Measurements from ENCODE around the gene CREB3L4.

Gene CREB3L4

GRCh38 chr1:153967107-153967999, at the start of gene CREB3L4 (continued):
- TF ChIP-seq ZBTB17 (tag by site-specific recombination; IDR thresholded peaks at IDR 0.05) (peak; percentile 99), ZBTB6 (tag by site-specific recombination; IDR thresholded peaks at IDR 0.05) (peak; percentile 75), ZNF548 (tag by site-specific recombination; IDR thresholded peaks at IDR 0.05) (no peak), CTCF (tag by site-specific recombination; IDR thresholded peaks at IDR 0.05) (peak; percentile 97), AEBP2 (tag by site-specific recombination; IDR thresholded peaks at IDR 0.05; ENCODE audit: borderline replicate concordance) (no peak), ZNF18 (tag by site-specific recombination; IDR thresholded peaks at IDR 0.05) (peak; percentile 11), ZNF580 (tag by site-specific recombination; IDR thresholded peaks at IDR 0.05) (peak; percentile 38; the same call in 1 of the 2 replicates), ZNF148 (tag by site-specific recombination; IDR thresholded peaks at IDR 0.05; ENCODE audit: borderline replicate concordance) (no peak), GLIS1 (tag by site-specific recombination; IDR thresholded peaks at IDR 0.05) (peak; percentile 83), ZNF701 (tag by site-specific recombination; IDR thresholded peaks at IDR 0.05) (no peak), SP3 (tag by site-specific recombination; IDR thresholded peaks at IDR 0.05) (peak; percentile 77), ZNF335 (tag by site-specific recombination; conservative IDR thresholded peaks at IDR 0.05) (peak; percentile 99), ZNF24 (tag by site-specific recombination; IDR thresholded peaks at IDR 0.05) (peak; percentile 87), ZBTB48 (tag by site-specific recombination; IDR thresholded peaks at IDR 0.05) (peak; percentile 69; the same call in 1 of the 2 replicates), ZXDB (tag by site-specific recombination; IDR thresholded peaks at IDR 0.05) (peak; percentile 97), ZNF324 (tag by site-specific recombination; IDR thresholded peaks at IDR 0.05) (peak; percentile 73; the same call in 1 of the 2 replicates), ZSCAN23 (tag by site-specific recombination; IDR thresholded peaks at IDR 0.05) (0 out of 2 replicates have a peak, but pooled peaks have one; percentile 33), ZNF146 (tag by site-specific recombination; IDR thresholded peaks at IDR 0.05) (0 out of 2 replicates have a peak, but pooled peaks have one; percentile 14), OVOL3 (tag by site-specific recombination; IDR thresholded peaks at IDR 0.05) (no peak), BCL11B (tag by site-specific recombination; IDR thresholded peaks at IDR 0.05; ENCODE audit: low read depth) (peak; percentile 87), ZNF19 (tag by site-specific recombination; IDR thresholded peaks at IDR 0.05; ENCODE audit: low read depth) (no peak), PRDM10 (tag by site-specific recombination; IDR thresholded peaks at IDR 0.05) (peak; percentile 73)

Data from HEK293 (cell line).